OCI-LY3 (cell line): ENCODE data around the gene CAST.

Source experiments
- H2AFZ ChIP-seq: fragments of 200-600, 300-600 bp; shearing (Covaris generic); 2 replicates; pipeline ENCODE4 v1.6.0; 2014; ENCODE audit warnings: antibody characterized with exemption, low read depth, low read length
- H3K27ac ChIP-seq: fragments of 200-600, 300-600 bp; sonication (generic); 2 replicates; pipeline ENCODE4 v1.5.1; 2014; ENCODE audit warnings: mild to moderate bottlenecking, low read length, moderate library complexity, mixed read lengths
- H3K27me3 ChIP-seq: fragments of 200-600, 300-600 bp; sonication (generic); 2 replicates; pipeline ENCODE4 v1.6.1; 2014; ENCODE audit warnings: low read depth, low read length, mixed read lengths
- H3K36me3 ChIP-seq: fragments of 200-600, 300-600 bp; sonication (generic); replicated peaks from 2 replicates; pipeline ENCODE3; 2014; ENCODE audit warnings: low read depth, low read length, mixed read lengths
- H3K4me1 ChIP-seq: fragments of 300-600, 200-600 bp; sonication (generic); 2 replicates; pipeline ENCODE4 v1.6.1; 2014; ENCODE audit warnings: low read length, mixed read lengths
- H3K4me2 ChIP-seq: fragments of 200-600, 300-600 bp; sonication (generic); 2 replicates; pipeline ENCODE4 v1.6.1; 2014; ENCODE audit warnings: low read length, mixed read lengths
- H3K4me3 ChIP-seq: fragments of 300-600, 200-600 bp; sonication (generic); 2 replicates; pipeline ENCODE4 v1.5.1; 2014; ENCODE audit warnings: antibody characterized with exemption, mild to moderate bottlenecking, low read length, moderate library complexity
- H3K79me2 ChIP-seq: fragments of 300-600, 200-600 bp; shearing (Covaris generic); 2 replicates; pipeline ENCODE4 v1.6.1; 2014; ENCODE audit warnings: mild to moderate bottlenecking, low read length, mixed read lengths
- H3K9ac ChIP-seq: fragments of 300-600, 200-600 bp; shearing (Covaris generic); 2 replicates; pipeline ENCODE4 v1.6.0; 2014; ENCODE audit warnings: mild to moderate bottlenecking, low read length, moderate library complexity
- H3K9me3 ChIP-seq: fragments of 200-600, 300-600 bp; shearing (Covaris generic); 2 replicates; pipeline ENCODE4 v1.6.1; 2014; ENCODE audit warnings: low read length, mixed read lengths; ENCODE audit not compliant: insufficient read depth
- H4K20me1 ChIP-seq: fragments of 200-600, 300-600 bp; sonication (generic); 2 replicates; pipeline ENCODE4 v1.6.1; 2016; ENCODE audit warnings: low read length, mixed read lengths; ENCODE audit not compliant: insufficient read depth
- EZH2phosphoT487 ChIP-seq: fragments of 200-600 bp; shearing (Covaris generic); IDR thresholded peaks from 2 replicates; pipeline ENCODE4 v1.6.1; 2018; ENCODE audit warnings: antibody characterized with exemption, mixed run types, low read depth
- TF ChIP-seq, protein P1 (sequence below): fragments of 200-600, 300-600 bp; sonication (generic); IDR thresholded peaks from 2 replicates; pipeline ENCODE4 v1.5.1; 2014; ENCODE audit warnings: antibody characterized with exemption, low read length, low read depth

Gene CAST

DNA sequence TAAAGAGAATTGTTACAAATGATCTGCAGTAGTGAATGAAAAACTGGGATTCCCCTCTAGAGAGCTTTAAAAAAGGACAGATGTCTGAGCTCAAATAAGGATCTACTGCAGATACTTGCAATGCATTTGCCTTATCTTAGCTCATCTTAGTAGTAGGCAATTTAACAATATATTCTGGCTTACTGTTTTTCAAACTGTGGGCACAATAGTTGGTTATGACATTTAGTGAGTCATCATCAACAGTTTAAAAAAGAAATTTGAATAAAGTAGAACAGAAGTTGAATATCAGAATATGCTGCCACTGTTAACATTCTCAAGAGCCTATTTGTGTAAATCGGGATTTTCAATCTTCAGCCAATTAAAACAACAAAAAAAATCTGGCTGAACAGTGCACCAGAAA, 6.7 kb upstream of the CAST start:
- H2AFZ ChIP-seq = no peak overlapping the region
- H3K36me3 ChIP-seq = no peaks in the 10 kb centered on the region
- no peak overlapping the region for H3K27ac ChIP-seq
- no peak overlapping the region for H3K4me3 ChIP-seq
- H3K79me2 ChIP-seq = no peaks in the 10 kb centered on the region
- H3K27me3 ChIP-seq = peaks cover 13% of the 10 kb centered on the region
- TF ChIP-seq, protein P1, sequence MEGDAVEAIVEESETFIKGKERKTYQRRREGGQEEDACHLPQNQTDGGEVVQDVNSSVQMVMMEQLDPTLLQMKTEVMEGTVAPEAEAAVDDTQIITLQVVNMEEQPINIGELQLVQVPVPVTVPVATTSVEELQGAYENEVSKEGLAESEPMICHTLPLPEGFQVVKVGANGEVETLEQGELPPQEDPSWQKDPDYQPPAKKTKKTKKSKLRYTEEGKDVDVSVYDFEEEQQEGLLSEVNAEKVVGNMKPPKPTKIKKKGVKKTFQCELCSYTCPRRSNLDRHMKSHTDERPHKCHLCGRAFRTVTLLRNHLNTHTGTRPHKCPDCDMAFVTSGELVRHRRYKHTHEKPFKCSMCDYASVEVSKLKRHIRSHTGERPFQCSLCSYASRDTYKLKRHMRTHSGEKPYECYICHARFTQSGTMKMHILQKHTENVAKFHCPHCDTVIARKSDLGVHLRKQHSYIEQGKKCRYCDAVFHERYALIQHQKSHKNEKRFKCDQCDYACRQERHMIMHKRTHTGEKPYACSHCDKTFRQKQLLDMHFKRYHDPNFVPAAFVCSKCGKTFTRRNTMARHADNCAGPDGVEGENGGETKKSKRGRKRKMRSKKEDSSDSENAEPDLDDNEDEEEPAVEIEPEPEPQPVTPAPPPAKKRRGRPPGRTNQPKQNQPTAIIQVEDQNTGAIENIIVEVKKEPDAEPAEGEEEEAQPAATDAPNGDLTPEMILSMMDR = no peak
- TF ChIP-seq EZH2phosphoT487 = no peak
- H3K9ac ChIP-seq = no peak overlapping the region
- no peaks in the 10 kb centered on the region for H3K9me3 ChIP-seq
- peaks cover 17% of the 10 kb centered on the region for H3K4me1 ChIP-seq
- no peak overlapping the region for H3K4me2 ChIP-seq
- no peaks in the 10 kb centered on the region for H4K20me1 ChIP-seq

- H2AFZ ChIP-seq = no peak overlapping the region
- H3K4me3 ChIP-seq = no peak overlapping the region
- no peak for TF ChIP-seq EZH2phosphoT487
- TF ChIP-seq, protein P1 = no peak
These were observed 5.1 kb upstream of the CAST start for GRCh38 chr5:96657068-96657467.

GRCh38 chr5:96658272-96658671, 3.9 kb upstream of the CAST start:
- H3K4me2 ChIP-seq = no peak overlapping the region
- peaks cover 10% of the 10 kb centered on the region for H3K4me1 ChIP-seq
- no peak overlapping the region for H3K9ac ChIP-seq

More at GRCh38 chr5:96657068-96657467, 5.1 kb upstream of the CAST start:
- Histone ChIP-seq H3K27ac (no peak overlapping the region), H3K9ac (no peak overlapping the region), H3K36me3 (no peaks in the 10 kb centered on the region), H3K4me2 (no peak overlapping the region), H3K4me1 (peaks cover 10% of the 10 kb centered on the region), H3K27me3 (peaks cover 13% of the 10 kb centered on the region), H3K9me3 (no peaks in the 10 kb centered on the region), H4K20me1 (no peaks in the 10 kb centered on the region), H3K79me2 (no peaks in the 10 kb centered on the region)

GRCh38 chr5:96659170-96659569, 3.0 kb upstream of the CAST start:
- Histone ChIP-seq H4K20me1 (peaks cover 11% of the 10 kb centered on the region), H3K9me3 (no peaks in the 10 kb centered on the region), H3K9ac (no peak overlapping the region), H3K4me3 (no peak overlapping the region), H3K79me2 (peaks cover 12% of the 10 kb centered on the region), H3K4me2 (no peak overlapping the region), H2AFZ (no peak overlapping the region), H3K27me3 (peaks cover 12% of the 10 kb centered on the region), H3K4me1 (peaks cover 16% of the 10 kb centered on the region), H3K27ac (no peak overlapping the region), H3K36me3 (no peaks in the 10 kb centered on the region)
- TF ChIP-seq, protein P1 = no peak
- TF ChIP-seq EZH2phosphoT487 = no peak

More at GRCh38 chr5:96658272-96658671, 3.9 kb upstream of the CAST start:
- H3K9me3 ChIP-seq = no peaks in the 10 kb centered on the region
- no peak overlapping the region for H2AFZ ChIP-seq
- H3K36me3 ChIP-seq = no peaks in the 10 kb centered on the region
- peaks cover 4% of the 10 kb centered on the region for H3K79me2 ChIP-seq
- peaks cover 4% of the 10 kb centered on the region; the same call in 1 of the 2 replicates for H4K20me1 ChIP-seq
- H3K27ac ChIP-seq = no peak overlapping the region
- H3K4me3 ChIP-seq = no peak overlapping the region
- TF ChIP-seq, protein P1 = no peak
- no peak for TF ChIP-seq EZH2phosphoT487
- H3K27me3 ChIP-seq = peaks cover 13% of the 10 kb centered on the region
